Thymus (tissue), 11 donors: ENCODE data around the gene ZNF862. TPM values are rescaled to one million over a fixed set of nuclear protein-coding genes. Genes with fewer than 3 reads are reported as not detected.

Source experiments
- DNase-seq, 9 donors: peaks; one replicate each; pipeline ENCODE4 v3.0.0-alpha.2; 2013; ENCODE audit warnings: low spot score in 9 of 9, low read depth in 6 of 9, missing footprints in 1 of 9
- H3K27ac ChIP-seq, 2 donors: one replicate each; pipeline ENCODE4 v1.5.1; 2013; ENCODE audit warnings: control low read depth in 1 of 2, low read depth in 1 of 2, low read length in 1 of 2, mild to moderate bottlenecking in 1 of 2, moderate library complexity in 1 of 2
- H3K27me3 ChIP-seq, 2 donors: one replicate each; pipeline ENCODE4 v1.5.1; 2013; ENCODE audit warnings: low read length in 1 of 2; ENCODE audit not compliant: control insufficient read depth in 2 of 2, insufficient read depth in 1 of 2
- H3K36me3 ChIP-seq, 2 donors: one replicate each; pipeline ENCODE4 v1.5.1; 2013; ENCODE audit warnings: low read length in 1 of 2, mild to moderate bottlenecking in 1 of 2, moderate library complexity in 1 of 2; ENCODE audit not compliant: control insufficient read depth in 2 of 2, insufficient read depth in 2 of 2
- H3K4me1 ChIP-seq, 2 donors: one replicate each; pipeline ENCODE4 v1.5.1; 2013; ENCODE audit warnings: low read length in 2 of 2; ENCODE audit not compliant: control insufficient read depth in 2 of 2, insufficient read depth in 2 of 2
- H3K4me3 ChIP-seq, 2 donors: one replicate each; pipeline ENCODE4 v1.5.1; 2013; ENCODE audit warnings: low read length in 2 of 2, control low read depth in 1 of 2, mild to moderate bottlenecking in 1 of 2
- H3K9me3 ChIP-seq, 2 donors: one replicate each; pipeline ENCODE4 v1.5.1; 2013; ENCODE audit warnings: low read length in 1 of 2, mild to moderate bottlenecking in 1 of 2; ENCODE audit not compliant: control insufficient read depth in 2 of 2, insufficient read depth in 1 of 2
- WGBS: extraction: QIAGEN DNeasy Blood & Tissue Kit; methylation state at CpG from one replicate; pipeline ENCODE4 v1.1.7; 2013; 5-methylcytosine and 5-hydroxymethylcytosine counted together
- polyA plus RNA-seq: library from polyadenylated mRNA; stranded (reverse); fragments of 200-250 nt; gene quantifications from one replicate; pipeline ENCODE4 v1.2.3, GENCODE V29; 2013
- total RNA-seq: library from RNA; stranded (reverse); fragments of 120-200 nt; gene quantifications from one replicate; pipeline ENCODE4 v1.2.4, GENCODE V29; 2013
- donor health status: healthy.

The ZNF862 gene
- total and polyA plus RNA-seq, 2 donors, result 9.0 to 15.8 TPM

- Histone ChIP-seq H3K4me1 (peaks cover 0 to 4% of the 10 kb centered on the region in 2 donors), H3K4me3 (no peak overlapping the region), H3K27ac (no peak overlapping the region), H3K36me3 (no peaks in the 10 kb centered on the region), H3K27me3 (peaks cover 6 to 43% of the 10 kb centered on the region in 2 donors), H3K9me3 (no peaks in the 10 kb centered on the region)
- 96% methylated on average over 10 of the region's 10 CpGs for WGBS
- DNase-seq, result no peak
Measured at GRCh38 chr7:149795126-149795525, 43.0 kb upstream of the ZNF862 start.

DNA sequence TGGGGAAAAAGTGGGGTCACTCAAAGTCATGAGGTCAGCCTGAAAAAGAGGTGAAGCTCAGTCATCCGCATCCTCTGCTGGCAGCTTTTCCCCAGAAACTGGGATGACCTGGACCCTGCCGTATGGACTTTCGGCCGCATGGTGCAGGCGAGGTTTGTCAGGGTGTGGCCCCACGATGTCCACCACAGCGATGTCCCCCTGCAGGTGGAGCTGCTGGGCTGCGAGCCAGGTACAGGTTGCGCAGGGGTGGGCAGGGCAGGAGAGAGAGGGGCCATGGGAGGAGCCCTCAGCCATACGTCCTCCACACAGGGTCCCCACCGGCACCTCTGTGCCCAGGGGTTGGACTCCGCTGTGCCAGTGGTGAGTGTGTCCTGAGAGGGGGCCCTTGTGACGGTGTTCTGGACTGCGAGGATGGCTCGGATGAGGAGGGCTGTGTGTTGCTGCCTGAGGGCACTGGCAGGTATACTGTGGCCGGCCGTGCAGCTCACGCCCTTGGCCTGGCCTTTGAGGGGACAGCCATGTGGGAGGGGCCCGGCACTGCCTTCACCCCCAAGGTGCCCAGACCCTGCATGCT, 41.8 kb upstream of the ZNF862 start:
- Histone ChIP-seq H3K36me3 (no peaks in the 10 kb centered on the region), H3K4me1 (peaks cover 0 to 4% of the 10 kb centered on the region in 2 donors), H3K9me3 (no peaks in the 10 kb centered on the region), H3K4me3 (no peak overlapping the region), H3K27me3 (peaks cover 0 to 33% of the 10 kb centered on the region in 2 donors), H3K27ac (no peak overlapping the region)
- DNase-seq, result no peak
- WGBS, result 96% methylated on average over 19 of the region's 19 CpGs

- H3K27me3 ChIP-seq, result peaks cover 0 to 19% of the 10 kb centered on the region in 2 donors
Measured at GRCh38 chr7:149797771-149798170, 40.4 kb upstream of the ZNF862 start.

GRCh38 chr7:149799397-149800168, 38.6 kb upstream of the ZNF862 start:
- H3K27me3 ChIP-seq, result peaks cover 0 to 11% of the 10 kb centered on the region in 2 donors
- no peak overlapping the region for H3K27ac ChIP-seq
- H3K4me1 ChIP-seq, result peaks cover 0 to 6% of the 10 kb centered on the region in 2 donors
- H3K9me3 ChIP-seq, result no peaks in the 10 kb centered on the region
- H3K36me3 ChIP-seq, result no peaks in the 10 kb centered on the region
- H3K4me3 ChIP-seq, result no peak overlapping the region
- peak; percentile 9 to 71 (median 39) for DNase-seq
- WGBS, result 71% methylated on average over 8 of the region's 8 CpGs

More at GRCh38 chr7:149797771-149798170, 40.4 kb upstream of the ZNF862 start:
- DNase-seq, result no peak
- 98% methylated on average over 7 of the region's 7 CpGs for WGBS
- Histone ChIP-seq H3K27ac (no peak overlapping the region), H3K9me3 (no peaks in the 10 kb centered on the region), H3K4me3 (no peak overlapping the region), H3K4me1 (peaks cover 0 to 9% of the 10 kb centered on the region in 2 donors), H3K36me3 (no peaks in the 10 kb centered on the region)

- WGBS, result 93% methylated on average over 13 of the region's 13 CpGs
Measured at GRCh38 chr7:149800169-149800555, 38.0 kb upstream of the ZNF862 start.

GRCh38 chr7:149801002-149801566, 37.1 kb upstream of the ZNF862 start:
- Histone ChIP-seq H3K36me3 (no peaks in the 10 kb centered on the region), H3K4me3 (no peak overlapping the region), H3K27ac (no peak overlapping the region), H3K9me3 (no peaks in the 10 kb centered on the region), H3K27me3 (peaks cover 0 to 5% of the 10 kb centered on the region in 2 donors), H3K4me1 (peaks cover 0 to 6% of the 10 kb centered on the region in 2 donors)
- 100% methylated on average over 2 of the region's 2 CpGs for WGBS
- no peak for DNase-seq

More at GRCh38 chr7:149800169-149800555, 38.0 kb upstream of the ZNF862 start:
- Histone ChIP-seq H3K36me3 (no peaks in the 10 kb centered on the region), H3K27ac (no peak overlapping the region), H3K4me3 (no peak overlapping the region), H3K27me3 (peaks cover 0 to 6% of the 10 kb centered on the region in 2 donors), H3K9me3 (no peaks in the 10 kb centered on the region), H3K4me1 (peaks cover 0 to 6% of the 10 kb centered on the region in 2 donors)
- no peak for DNase-seq

- no peak for DNase-seq
- Histone ChIP-seq H3K27ac (no peak overlapping the region), H3K4me3 (no peak overlapping the region), H3K36me3 (no peaks in the 10 kb centered on the region), H3K27me3 (peaks cover 0 to 10% of the 10 kb centered on the region in 2 donors), H3K4me1 (peaks cover 0 to 6% of the 10 kb centered on the region in 2 donors), H3K9me3 (no peaks in the 10 kb centered on the region)
- 93% methylated on average over 16 of the region's 16 CpGs for WGBS
Measured at GRCh38 chr7:149801816-149802215, 36.4 kb upstream of the ZNF862 start.

DNA sequence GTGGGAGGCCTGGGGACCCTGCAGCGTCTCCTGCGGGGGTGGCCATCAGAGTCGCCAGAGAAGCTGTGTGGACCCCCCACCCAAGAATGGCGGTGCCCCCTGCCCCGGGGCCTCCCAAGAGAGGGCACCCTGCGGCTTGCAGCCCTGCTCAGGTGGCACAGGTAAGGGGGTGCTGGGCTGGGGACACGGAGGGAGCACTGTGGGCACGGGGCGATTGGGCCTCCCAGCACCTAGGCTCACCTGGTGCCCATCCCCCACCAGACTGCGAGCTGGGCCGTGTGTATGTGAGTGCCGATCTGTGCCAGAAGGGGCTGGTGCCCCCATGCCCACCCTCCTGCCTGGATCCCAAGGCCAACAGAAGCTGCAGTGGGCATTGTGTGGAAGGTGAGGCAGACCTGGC, 35.2 kb upstream of the ZNF862 start:
- no peak overlapping the region for H3K4me3 ChIP-seq
- WGBS, result 95% methylated on average over 12 of the region's 12 CpGs

GRCh38 chr7:149803551-149804074, 34.6 kb upstream of the ZNF862 start:
- Histone ChIP-seq H3K27ac (no peak overlapping the region), H3K4me3 (no peak overlapping the region), H3K36me3 (no peaks in the 10 kb centered on the region), H3K4me1 (peaks cover 0 to 6% of the 10 kb centered on the region in 2 donors), H3K27me3 (peaks cover 0 to 14% of the 10 kb centered on the region in 2 donors), H3K9me3 (no peaks in the 10 kb centered on the region)
- 97% methylated on average over 17 of the region's 17 CpGs for WGBS
- no peak for DNase-seq

More for the DNA sequence above, 35.2 kb upstream of the ZNF862 start:
- DNase-seq, result no peak
- peaks cover 0 to 12% of the 10 kb centered on the region in 2 donors for H3K27me3 ChIP-seq
- no peaks in the 10 kb centered on the region for H3K36me3 ChIP-seq
- H3K4me1 ChIP-seq, result peaks cover 0 to 6% of the 10 kb centered on the region in 2 donors
- no peaks in the 10 kb centered on the region for H3K9me3 ChIP-seq
- H3K27ac ChIP-seq, result no peak overlapping the region
